Stimulated activated CD4-positive, alpha-beta T cell treated with anti-CD3 and anti-CD28 coated beads, Interleukin-2, amount 100 ng/mL, for 24 hours (primary cell): Measurements from ENCODE around the gene GRK3.

Source experiments
- DNase-seq, 2 donors: peaks; one replicate each; pipeline ENCODE4 v3.0.0-alpha.2; 2020

GRK3 gene

GRCh38 chr22:25670070-25670461, 105.6 kb downstream of the GRK3 start:
- DNase-seq: no peak

GRCh38 chr22:25672289-25673084, 108.0 kb downstream of the GRK3 start:
- DNase-seq: no peak

GRCh38 chr22:25673713-25674112, 109.2 kb downstream of the GRK3 start:
- no peak for DNase-seq

GRCh38 chr22:25677631-25678030, 113.2 kb downstream of the GRK3 start:
- no peak for DNase-seq

GRCh38 chr22:25680051-25680450, 115.6 kb downstream of the GRK3 start:
- no peak for DNase-seq

- DNase-seq: no peak
These were observed 116.5 kb downstream of the GRK3 start for GRCh38 chr22:25680956-25681355.

- DNase-seq: no peak
These were observed 117.6 kb downstream of the GRK3 start for GRCh38 chr22:25682109-25682508.

GRCh38 chr22:25688627-25689026, 124.2 kb downstream of the GRK3 start:
- DNase-seq: no peak

GRCh38 chr22:25689631-25690030, 125.2 kb downstream of the GRK3 start:
- DNase-seq: no peak

GRCh38 chr22:25690798-25691197, 126.3 kb downstream of the GRK3 start:
- DNase-seq: no peak

- DNase-seq: no peak
These were observed 128.2 kb downstream of the GRK3 start for GRCh38 chr22:25692397-25693267.

- no peak for DNase-seq
These were observed 128.7 kb downstream of the GRK3 start for GRCh38 chr22:25693268-25693565.

- no peak for DNase-seq
These were observed 129.9 kb downstream of the GRK3 start for GRCh38 chr22:25694196-25694907.

- DNase-seq: no peak
These were observed 130.7 kb downstream of the GRK3 start for GRCh38 chr22:25695146-25695545.

- DNase-seq: no peak
These were observed 132.3 kb downstream of the GRK3 start for GRCh38 chr22:25696763-25697162.

- DNase-seq: no peak
These were observed 132.7 kb downstream of the GRK3 start for GRCh38 chr22:25697181-25697664.

GRCh38 chr22:25697978-25698377, 133.5 kb downstream of the GRK3 start:
- DNase-seq: no peak

GRCh38 chr22:25698461-25698860, 134.0 kb downstream of the GRK3 start:
- no peak for DNase-seq

- DNase-seq: no peak
These were observed 134.5 kb downstream of the GRK3 start for GRCh38 chr22:25698978-25699377.

GRCh38 chr22:25701056-25701780, 136.7 kb downstream of the GRK3 start:
- no peak for DNase-seq

- DNase-seq: no peak
These were observed 137.6 kb downstream of the GRK3 start for GRCh38 chr22:25702040-25702439.

GRCh38 chr22:25702571-25703167, 138.2 kb downstream of the GRK3 start:
- peak in 1 of 2 donors; percentile 9 for DNase-seq
